Muscle layer of duodenum (tissue), 2 donors: ENCODE results near the gene PPP4R4.
"Not testable (repeated sequence)": the region's sequence is repeated elsewhere in the genome, so short reads cannot be mapped to it uniquely, and the experiment has no call there.

ENCODE experiments used
- H3K27ac ChIP-seq: one replicate; pipeline ENCODE4 v1.7.0; 2013; ENCODE audit warnings: mild to moderate bottlenecking, low read length
- H3K27me3 ChIP-seq: one replicate; pipeline ENCODE4 v1.7.0; 2013; ENCODE audit warnings: low read depth, mild to moderate bottlenecking, control low read depth, low read length
- H3K36me3 ChIP-seq, 2 donors: one replicate each; pipeline ENCODE4 v1.7.0; 2013; ENCODE audit warnings: low read length in 2 of 2, control low read depth in 1 of 2, mild to moderate bottlenecking in 1 of 2; ENCODE audit not compliant: insufficient read depth in 2 of 2, control insufficient read depth in 1 of 2
- H3K4me1 ChIP-seq, 2 donors: one replicate each; pipeline ENCODE4 v1.7.0; 2013; ENCODE audit warnings: low read length in 2 of 2, mild to moderate bottlenecking in 2 of 2, control low read depth in 1 of 2, moderate library complexity in 1 of 2; ENCODE audit not compliant: insufficient read depth in 2 of 2, control insufficient read depth in 1 of 2
- H3K4me3 ChIP-seq, 2 donors: one replicate each; pipeline ENCODE4 v1.7.0; 2013; ENCODE audit warnings: low read length in 2 of 2, low read depth in 1 of 2, mild to moderate bottlenecking in 1 of 2
- H3K9me3 ChIP-seq, 2 donors: one replicate each; pipeline ENCODE4 v1.7.0; 2013; ENCODE audit warnings: low read length in 2 of 2, control low read depth in 1 of 2, mild to moderate bottlenecking in 1 of 2; ENCODE audit not compliant: control insufficient read depth in 1 of 2
- donor health status: healthy.

PPP4R4 gene

DNA sequence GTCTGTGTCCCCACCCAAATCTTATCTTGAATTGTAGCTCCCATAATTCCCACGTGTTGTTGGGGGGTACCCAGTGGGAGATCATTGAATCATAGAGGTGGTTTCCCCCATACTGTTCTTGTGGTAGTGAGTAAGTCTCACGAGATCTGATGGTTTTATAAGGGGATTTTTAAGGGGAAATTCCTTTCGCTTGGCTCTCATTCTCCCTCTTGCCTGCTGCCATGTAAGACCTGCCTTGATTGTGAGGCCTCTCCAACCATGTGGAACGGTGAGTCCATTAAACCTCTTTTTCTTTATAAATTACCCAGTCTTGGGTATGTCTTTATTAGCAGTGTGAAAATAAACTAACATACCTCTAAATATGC is 122.0 kb downstream of the PPP4R4 start:
- H3K4me3 ChIP-seq, H3K36me3 ChIP-seq, H3K9me3 ChIP-seq, H3K27ac ChIP-seq, H3K27me3 ChIP-seq, H3K4me1 ChIP-seq: not testable (repeated sequence)

DNA sequence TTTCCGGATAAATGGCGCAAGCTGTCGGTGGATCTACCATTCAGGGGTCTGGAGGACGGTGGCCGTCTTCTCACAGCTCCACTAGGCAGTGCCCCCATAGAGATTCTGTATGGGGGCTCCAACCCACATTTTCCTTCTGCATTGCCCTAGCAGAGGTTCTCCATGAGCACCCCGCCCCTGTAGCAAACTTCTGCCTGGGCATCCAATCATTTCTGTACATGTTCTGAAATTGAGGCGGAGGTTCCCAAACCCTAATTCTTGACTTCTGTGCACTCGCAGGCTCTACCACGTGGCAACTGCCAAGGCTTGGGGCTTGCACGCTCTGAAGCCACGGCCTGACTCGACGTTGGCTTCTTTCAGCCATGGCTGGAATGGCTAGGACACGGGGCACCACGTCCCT is 124.0 kb downstream of the PPP4R4 start:
- H3K4me3 ChIP-seq = no peak overlapping the region
- no peak overlapping the region for H3K27ac ChIP-seq
- no peaks in the 10 kb centered on the region for H3K27me3 ChIP-seq
- H3K36me3 ChIP-seq = no peaks in the 10 kb centered on the region
- H3K9me3 ChIP-seq = peaks cover 0 to 3% of the 10 kb centered on the region in 2 donors
- H3K4me1 ChIP-seq = no peaks in the 10 kb centered on the region

GRCh38 chr14:94303111-94303510 is 129.0 kb downstream of the PPP4R4 start:
- no peak overlapping the region for H3K27ac ChIP-seq
- H3K36me3 ChIP-seq = no peaks in the 10 kb centered on the region
- no peaks in the 10 kb centered on the region for H3K4me1 ChIP-seq
- H3K27me3 ChIP-seq = no peaks in the 10 kb centered on the region
- H3K9me3 ChIP-seq = peaks cover 0 to 9% of the 10 kb centered on the region in 2 donors
- no peak overlapping the region for H3K4me3 ChIP-seq

GRCh38 chr14:94304243-94304642 is 130.1 kb downstream of the PPP4R4 start:
- H3K27me3 ChIP-seq = no peaks in the 10 kb centered on the region
- H3K9me3 ChIP-seq = peaks cover 0 to 17% of the 10 kb centered on the region in 2 donors
- no peaks in the 10 kb centered on the region for H3K36me3 ChIP-seq
- no peak overlapping the region for H3K4me3 ChIP-seq
- H3K27ac ChIP-seq = no peak overlapping the region
- H3K4me1 ChIP-seq = no peaks in the 10 kb centered on the region

DNA sequence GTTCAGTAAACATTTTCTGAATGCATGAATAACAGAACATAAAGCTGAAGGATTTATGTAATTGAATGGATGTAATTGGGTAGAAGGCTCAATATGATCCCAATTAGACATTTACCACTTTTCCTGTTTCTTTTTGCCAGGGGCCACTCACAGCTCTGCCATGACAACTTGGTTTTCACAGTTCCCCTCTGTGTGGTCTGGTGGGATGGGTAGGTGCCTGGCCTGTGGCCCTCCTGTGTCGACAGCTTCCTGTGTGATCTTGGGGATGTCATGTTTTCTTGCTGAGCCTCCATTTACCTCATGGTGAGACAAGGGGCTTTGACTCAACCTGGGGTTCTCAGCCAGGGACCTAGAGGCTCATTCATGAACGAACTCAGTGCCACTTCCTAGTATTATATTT is 131.5 kb downstream of the PPP4R4 start:
- Histone ChIP-seq H3K27me3 (no peaks in the 10 kb centered on the region), H3K4me3 (no peak overlapping the region), H3K36me3 (no peaks in the 10 kb centered on the region), H3K4me1 (no peaks in the 10 kb centered on the region), H3K9me3 (peaks cover 0 to 17% of the 10 kb centered on the region in 2 donors), H3K27ac (no peak overlapping the region)

DNA sequence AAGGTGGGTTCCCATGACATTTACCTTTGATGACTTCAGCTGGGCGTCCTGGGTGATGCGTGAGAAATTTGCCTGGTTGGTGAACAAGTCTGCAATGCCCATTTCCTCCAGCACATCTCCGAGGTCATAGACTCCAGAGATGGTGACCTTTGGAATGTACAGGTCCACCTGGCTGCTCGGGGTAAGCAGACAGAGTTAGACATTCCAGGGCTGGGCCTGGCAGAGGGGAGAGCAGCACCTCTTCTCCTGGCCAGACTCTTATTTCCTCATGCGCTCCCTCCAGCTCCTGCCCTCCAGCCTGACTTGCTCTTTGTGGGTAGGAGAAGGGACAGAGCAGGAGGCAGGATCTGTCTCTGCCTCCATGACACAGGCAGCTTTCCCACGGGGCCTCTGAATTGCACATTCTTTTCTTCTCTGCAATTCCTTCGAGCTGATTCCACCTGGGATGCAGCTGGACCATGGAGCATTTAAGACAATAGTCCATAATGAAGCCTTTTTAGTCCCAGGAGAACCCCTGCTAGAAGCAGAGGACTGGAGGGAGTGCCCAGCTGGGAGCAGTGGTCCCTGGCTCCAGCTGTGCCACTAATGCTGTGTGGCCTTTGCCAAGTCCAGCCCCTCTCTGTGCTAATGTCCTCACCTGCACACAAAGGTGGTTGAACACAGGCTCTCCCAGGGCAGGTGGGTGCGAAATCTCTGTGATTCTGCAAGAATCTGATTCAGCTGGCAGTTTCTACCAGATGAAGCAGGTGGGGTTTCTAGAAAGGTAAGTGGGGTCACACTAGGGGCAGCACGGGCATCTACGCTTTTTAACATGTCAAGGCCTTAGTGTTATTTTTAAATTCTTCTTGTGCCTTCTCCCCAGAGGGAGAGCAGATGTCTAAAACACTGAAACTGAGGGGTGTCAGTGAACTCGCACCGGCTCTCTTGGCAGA is 132.2 kb downstream of the PPP4R4 start:
- no peak overlapping the region for H3K27ac ChIP-seq
- H3K4me3 ChIP-seq = no peak overlapping the region
- no peaks in the 10 kb centered on the region for H3K27me3 ChIP-seq
- H3K9me3 ChIP-seq = peaks cover 0 to 17% of the 10 kb centered on the region in 2 donors
- H3K4me1 ChIP-seq = no peaks in the 10 kb centered on the region
- H3K36me3 ChIP-seq = no peaks in the 10 kb centered on the region

DNA sequence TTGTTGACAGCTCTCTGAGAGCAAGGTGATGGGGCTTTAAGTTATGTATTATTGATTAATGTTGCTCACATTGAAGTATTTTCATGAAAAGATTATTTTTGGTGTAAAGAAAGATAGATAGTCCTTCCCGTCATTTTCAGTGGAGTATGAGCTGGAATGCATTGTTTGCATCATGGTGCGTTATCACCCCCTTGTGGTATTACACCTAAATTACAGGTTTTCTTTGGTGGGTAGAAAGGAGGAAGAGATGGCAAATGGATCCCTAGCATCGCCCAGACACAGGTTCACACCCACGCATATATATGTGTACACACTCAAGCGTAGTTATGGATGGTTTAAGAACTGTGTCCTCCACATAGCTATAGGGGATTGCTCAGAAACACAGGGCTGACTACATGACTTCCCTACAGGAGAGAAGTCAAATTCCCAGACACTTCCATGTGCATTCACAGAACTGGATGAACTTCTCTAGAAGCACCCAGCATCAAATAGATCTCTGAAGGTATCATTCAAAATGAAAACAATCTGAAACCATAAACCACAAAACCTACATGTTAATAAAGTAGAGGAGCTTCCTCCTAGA is 133.4 kb downstream of the PPP4R4 start:
- H3K36me3 ChIP-seq = no peaks in the 10 kb centered on the region
- no peaks in the 10 kb centered on the region for H3K4me1 ChIP-seq
- H3K27me3 ChIP-seq = no peaks in the 10 kb centered on the region
- peaks cover 0 to 17% of the 10 kb centered on the region in 2 donors for H3K9me3 ChIP-seq
- no peak overlapping the region for H3K27ac ChIP-seq
- no peak overlapping the region for H3K4me3 ChIP-seq

DNA sequence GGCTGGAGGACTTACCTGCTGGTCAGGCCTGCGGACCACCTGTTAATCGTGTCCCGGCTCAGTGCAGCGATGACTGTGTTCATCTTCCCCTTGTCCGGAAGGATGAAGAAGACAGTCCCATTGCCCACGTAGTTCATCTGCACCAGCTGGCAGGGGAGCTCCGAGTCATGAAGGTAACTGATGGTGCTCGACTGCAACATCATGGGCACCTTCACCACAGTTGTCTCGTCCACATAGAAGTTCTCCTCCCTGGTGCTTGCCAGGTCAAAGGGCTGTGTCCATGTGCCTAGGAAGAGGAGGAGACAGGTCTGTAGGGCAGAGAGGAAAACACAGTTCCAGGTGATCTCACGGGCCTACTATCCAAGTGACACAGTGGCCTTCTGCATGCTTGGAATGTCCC is 135.6 kb downstream of the PPP4R4 start:
- H3K36me3 ChIP-seq = no peaks in the 10 kb centered on the region
- no peaks in the 10 kb centered on the region for H3K4me1 ChIP-seq
- no peaks in the 10 kb centered on the region for H3K27me3 ChIP-seq
- no peak overlapping the region for H3K27ac ChIP-seq
- peaks cover 0 to 19% of the 10 kb centered on the region in 2 donors for H3K9me3 ChIP-seq
- H3K4me3 ChIP-seq = no peak overlapping the region

GRCh38 chr14:94310248-94310647 is 136.1 kb downstream of the PPP4R4 start:
- no peaks in the 10 kb centered on the region for H3K4me1 ChIP-seq
- H3K9me3 ChIP-seq = peaks cover 0 to 21% of the 10 kb centered on the region in 2 donors
- no peaks in the 10 kb centered on the region for H3K27me3 ChIP-seq
- H3K36me3 ChIP-seq = no peaks in the 10 kb centered on the region
- H3K27ac ChIP-seq = no peak overlapping the region
- no peak overlapping the region for H3K4me3 ChIP-seq

DNA sequence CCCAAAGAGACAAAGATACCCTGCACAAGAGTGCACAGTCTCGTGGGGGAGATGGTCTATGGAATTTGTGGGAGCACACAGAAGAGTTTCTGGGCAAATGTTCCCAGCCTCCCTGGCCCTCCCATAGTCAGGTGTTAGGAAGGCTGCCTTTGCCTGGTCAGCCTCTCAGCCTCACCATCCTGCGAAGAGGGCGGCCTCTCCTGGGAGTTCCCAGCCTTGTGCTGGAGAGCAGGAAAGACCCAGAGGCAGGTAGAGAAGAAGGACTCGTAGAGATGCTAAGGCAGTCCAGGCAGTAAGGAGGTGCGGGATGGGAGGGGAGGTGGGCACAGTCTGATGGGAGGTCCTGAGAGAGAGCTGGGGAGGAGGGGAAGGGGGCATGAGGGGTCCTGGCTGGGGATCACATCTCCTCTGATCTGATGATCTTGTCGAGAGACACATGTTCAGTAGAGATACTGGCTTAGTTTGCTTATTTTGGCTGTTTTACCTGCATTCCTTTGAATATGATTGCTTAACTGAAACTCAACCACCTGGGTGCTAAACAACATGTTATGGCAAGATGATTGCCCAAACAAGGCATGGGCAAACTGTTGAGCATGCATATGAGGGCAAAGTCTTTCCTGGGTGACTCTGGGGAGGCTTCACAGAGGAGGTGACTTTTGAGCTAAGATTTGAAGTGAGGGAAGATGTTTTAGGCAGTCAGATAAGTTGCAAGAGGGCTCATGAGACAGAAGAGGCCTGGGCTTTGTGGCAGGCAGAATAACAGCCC is 138.5 kb downstream of the PPP4R4 start:
- Histone ChIP-seq H3K27ac (no peak overlapping the region), H3K4me1 (no peaks in the 10 kb centered on the region), H3K9me3 (peaks cover 0 to 19% of the 10 kb centered on the region in 2 donors), H3K36me3 (no peaks in the 10 kb centered on the region), H3K4me3 (no peak overlapping the region), H3K27me3 (no peaks in the 10 kb centered on the region)

GRCh38 chr14:94313991-94314655 is 140.0 kb downstream of the PPP4R4 start:
- Histone ChIP-seq H3K9me3 (peaks cover 0 to 7% of the 10 kb centered on the region in 2 donors), H3K4me1 (no peaks in the 10 kb centered on the region), H3K4me3 (no peak overlapping the region), H3K36me3 (no peaks in the 10 kb centered on the region), H3K27me3 (no peaks in the 10 kb centered on the region), H3K27ac (no peak overlapping the region)
